Keratinocyte (primary cell): ENCODE results near the gene MATK. TPM values are rescaled to one million over a fixed set of nuclear protein-coding genes. Genes with fewer than 3 reads are reported as not detected.

Experiments used
- DNase-seq: peaks from one replicate; pipeline ENCODE4 v3.0.0-alpha.2; 2011; ENCODE audit warnings: low read depth, missing footprints, low spot score
- FAIRE-seq: peaks from 2 replicates; lab custom pipeline; 2011; peaks lifted over from hg19 to GRCh38; lab: Jason Lieb, UNC
- H2AFZ ChIP-seq: 2 replicates; pipeline ENCODE4 v1.6.0; 2012; ENCODE audit warnings: low read length, control low read depth, inconsistent platforms; ENCODE audit not compliant: control insufficient read depth
- H3K27ac ChIP-seq: 2 replicates; pipeline ENCODE4 v1.5.1; 2011; ENCODE audit warnings: low read length; ENCODE audit not compliant: control insufficient read depth, insufficient read depth
- H3K27me3 ChIP-seq: 3 replicates; pipeline ENCODE4 v1.6.0; 2011; ENCODE audit warnings: low read length; ENCODE audit not compliant: control insufficient read depth, insufficient read depth; ENCODE audit errors: extremely low read depth
- H3K36me3 ChIP-seq, 2 experiments: 2 replicates in 1 of 2; 3 replicates in 1 of 2; pipeline ENCODE4 v1.5.1; 2011; ENCODE audit warnings: low read length in 2 of 2, mild to moderate bottlenecking in 1 of 2; ENCODE audit not compliant: control insufficient read depth in 2 of 2, insufficient read depth in 2 of 2; ENCODE audit errors: extremely low read depth in 1 of 2
- H3K4me1 ChIP-seq: 3 replicates; pipeline ENCODE4 v1.5.1; 2011; ENCODE audit warnings: low read length; ENCODE audit not compliant: control insufficient read depth, insufficient read depth; ENCODE audit errors: extremely low read depth
- H3K4me2 ChIP-seq: 3 replicates; pipeline ENCODE4 v1.6.0; 2011; ENCODE audit warnings: low read depth, low read length; ENCODE audit not compliant: control insufficient read depth, insufficient read depth; ENCODE audit errors: extremely low read depth
- H3K4me3 ChIP-seq, 3 experiments: fragments of 200-600 bp in 1 of 3; sonication (generic) in 1 of 3; 2 replicates in 2 of 3; 3 replicates in 1 of 3; pipeline ENCODE4 v1.5.1; 2011 to 2016; ENCODE audit warnings: low read length in 3 of 3, mild to moderate bottlenecking in 3 of 3, control low read depth in 2 of 3, inconsistent platforms in 1 of 3, low read depth in 1 of 3, mixed read lengths in 1 of 3, mixed run types in 1 of 3, moderate library complexity in 1 of 3; ENCODE audit not compliant: control insufficient read depth in 2 of 3, insufficient read depth in 2 of 3; ENCODE audit errors: extremely low read depth in 1 of 3
- H3K79me2 ChIP-seq: 2 replicates; pipeline ENCODE4 v1.6.0; 2012; ENCODE audit warnings: low read length; ENCODE audit not compliant: control insufficient read depth, insufficient read depth
- H3K9ac ChIP-seq: 3 replicates; pipeline ENCODE4 v1.6.0; 2011; ENCODE audit warnings: low read length; ENCODE audit not compliant: control insufficient read depth, insufficient read depth; ENCODE audit errors: extremely low read depth
- H3K9me1 ChIP-seq: 3 replicates; pipeline ENCODE4 v1.6.0; 2011; ENCODE audit warnings: low read length; ENCODE audit not compliant: control insufficient read depth, insufficient read depth; ENCODE audit errors: extremely low read depth
- H3K9me3 ChIP-seq: 2 replicates; pipeline ENCODE4 v1.5.1; 2012; ENCODE audit warnings: low read depth, low read length; ENCODE audit not compliant: control insufficient read depth
- H4K20me1 ChIP-seq: 3 replicates; pipeline ENCODE4 v1.6.0; 2011; ENCODE audit warnings: low read length; ENCODE audit not compliant: control insufficient read depth, insufficient read depth; ENCODE audit errors: extremely low read depth
- EZH2 ChIP-seq: IDR thresholded peaks from one replicate; pipeline ENCODE4 v1.6.1; 2012; ENCODE audit warnings: inconsistent platforms, mild to moderate bottlenecking, low read length, moderate library complexity
- dilution Hi-C: fragments of 300-500 bp; cut with MboI; formaldehyde crosslinking; loops from one replicate; pipeline ENCODE4 v1.7.0; 2020; ENCODE audit warnings: low sequenced_read_pairs; ENCODE audit not compliant: extremely low pct_ligation_motif_present
- polyA plus RNA-seq, 5 experiments: library from polyadenylated mRNA; depleted of rRNA in 3 of 5; stranded (reverse) in 3 of 5; stranded (forward) in 1 of 5; unstranded in 1 of 5; fragments of >200 nt; gene quantifications; 1 replicate in 1 of 5; 2 replicates in 3 of 5; 3 replicates in 1 of 5; pipeline versions ENCODE4 v1.2.1 to v1.2.3, GENCODE V29; 2011 to 2012; ENCODE audit warnings: missing spikeins in 2 of 5, low read depth in 1 of 5, low replicate concordance in 1 of 5
- TF ChIP-seq, protein P1 (sequence below), 3 experiments: IDR thresholded peaks in 1 of 3; conservative IDR thresholded peaks in 1 of 3; optimal IDR thresholded peaks in 1 of 3; 2 replicates in 2 of 3; 3 replicates in 1 of 3; pipeline versions ENCODE3 to v1.5.1; 2011; ENCODE audit warnings: low read length in 3 of 3, mild to moderate bottlenecking in 3 of 3, moderate library complexity in 2 of 3, control low read depth in 1 of 3, inconsistent platforms in 1 of 3; ENCODE audit not compliant: insufficient read depth in 2 of 3; ENCODE audit errors: extremely low read depth in 1 of 3

MATK gene
- polyA plus RNA-seq, 1 donor (not counting 4 experiments of a cell fraction or from before 2014, with no cell fraction given) = 0.16 TPM

DNA sequence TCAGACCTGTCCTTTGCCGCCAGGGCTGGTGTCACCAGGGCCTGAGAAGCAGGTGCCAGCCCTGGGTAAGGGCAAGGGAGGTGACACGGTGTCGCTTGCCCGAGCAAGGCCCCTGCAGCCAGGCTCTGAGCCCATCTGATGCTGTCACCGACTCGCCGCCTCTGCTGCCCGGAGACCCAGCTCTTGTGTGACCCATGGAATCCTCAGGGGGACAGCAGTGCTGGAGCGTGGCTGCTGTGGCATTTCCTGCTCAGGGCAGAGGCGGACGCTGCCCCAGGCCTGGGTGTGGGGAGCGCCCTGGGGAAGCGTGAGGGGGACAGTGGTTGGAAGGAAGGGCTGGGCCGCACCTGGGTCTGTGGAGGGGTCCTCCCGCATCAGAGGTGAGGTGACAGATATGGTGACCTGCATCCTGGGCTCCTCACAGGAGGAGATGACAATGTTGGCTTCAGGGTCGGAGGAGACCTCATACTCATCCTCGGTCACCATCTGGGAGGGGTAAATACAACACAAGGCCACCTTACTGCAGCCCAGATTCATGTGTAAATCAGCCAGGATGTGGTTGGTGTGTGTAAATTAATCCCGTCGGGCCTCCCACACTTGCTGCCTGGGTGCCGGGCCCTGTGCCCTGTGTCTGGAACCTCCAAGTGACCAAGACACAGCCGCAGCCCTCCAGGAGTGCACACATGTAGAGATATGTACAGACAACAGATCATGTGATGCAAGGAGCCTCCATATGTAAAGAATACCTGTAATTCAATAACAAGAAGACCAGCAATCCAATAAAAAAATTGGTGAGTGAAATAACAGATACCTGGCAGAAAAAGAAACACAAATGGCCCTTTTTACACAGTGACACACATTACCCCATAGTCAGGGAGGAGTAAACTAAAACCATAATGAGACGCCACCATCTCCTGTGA lies 27.6 kb upstream of the MATK start:
- H3K27ac ChIP-seq = no peak overlapping the region
- H3K79me2 ChIP-seq = no peaks in the 10 kb centered on the region
- H3K4me3 ChIP-seq = no peak overlapping the region
- FAIRE-seq = no peak
- TF ChIP-seq, protein P1, sequence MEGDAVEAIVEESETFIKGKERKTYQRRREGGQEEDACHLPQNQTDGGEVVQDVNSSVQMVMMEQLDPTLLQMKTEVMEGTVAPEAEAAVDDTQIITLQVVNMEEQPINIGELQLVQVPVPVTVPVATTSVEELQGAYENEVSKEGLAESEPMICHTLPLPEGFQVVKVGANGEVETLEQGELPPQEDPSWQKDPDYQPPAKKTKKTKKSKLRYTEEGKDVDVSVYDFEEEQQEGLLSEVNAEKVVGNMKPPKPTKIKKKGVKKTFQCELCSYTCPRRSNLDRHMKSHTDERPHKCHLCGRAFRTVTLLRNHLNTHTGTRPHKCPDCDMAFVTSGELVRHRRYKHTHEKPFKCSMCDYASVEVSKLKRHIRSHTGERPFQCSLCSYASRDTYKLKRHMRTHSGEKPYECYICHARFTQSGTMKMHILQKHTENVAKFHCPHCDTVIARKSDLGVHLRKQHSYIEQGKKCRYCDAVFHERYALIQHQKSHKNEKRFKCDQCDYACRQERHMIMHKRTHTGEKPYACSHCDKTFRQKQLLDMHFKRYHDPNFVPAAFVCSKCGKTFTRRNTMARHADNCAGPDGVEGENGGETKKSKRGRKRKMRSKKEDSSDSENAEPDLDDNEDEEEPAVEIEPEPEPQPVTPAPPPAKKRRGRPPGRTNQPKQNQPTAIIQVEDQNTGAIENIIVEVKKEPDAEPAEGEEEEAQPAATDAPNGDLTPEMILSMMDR (optimal IDR thresholded peaks at IDR 0.05 in 1 of 3, IDR thresholded peaks at IDR 0.05 in 1 of 3, conservative IDR thresholded peaks at IDR 0.05 in 1 of 3; ENCODE audit: extremely low read depth in 1 of 3, insufficient read depth in 2 of 3, low read length in 3 of 3) = no peak
- no peak for TF ChIP-seq EZH2
- no peak for DNase-seq
- H3K9me1 ChIP-seq = no peaks in the 10 kb centered on the region
- no peak overlapping the region for H3K4me2 ChIP-seq
- H3K36me3 ChIP-seq = no peaks in the 10 kb centered on the region
- no peak overlapping the region for H2AFZ ChIP-seq
- H4K20me1 ChIP-seq = no peaks in the 10 kb centered on the region
- H3K9me3 ChIP-seq = no peaks in the 10 kb centered on the region
- peaks cover 5% of the 10 kb centered on the region for H3K4me1 ChIP-seq
- peaks cover 7% of the 10 kb centered on the region for H3K27me3 ChIP-seq
- dilution Hi-C loops = no loop called here
- H3K9ac ChIP-seq = no peak overlapping the region

DNA sequence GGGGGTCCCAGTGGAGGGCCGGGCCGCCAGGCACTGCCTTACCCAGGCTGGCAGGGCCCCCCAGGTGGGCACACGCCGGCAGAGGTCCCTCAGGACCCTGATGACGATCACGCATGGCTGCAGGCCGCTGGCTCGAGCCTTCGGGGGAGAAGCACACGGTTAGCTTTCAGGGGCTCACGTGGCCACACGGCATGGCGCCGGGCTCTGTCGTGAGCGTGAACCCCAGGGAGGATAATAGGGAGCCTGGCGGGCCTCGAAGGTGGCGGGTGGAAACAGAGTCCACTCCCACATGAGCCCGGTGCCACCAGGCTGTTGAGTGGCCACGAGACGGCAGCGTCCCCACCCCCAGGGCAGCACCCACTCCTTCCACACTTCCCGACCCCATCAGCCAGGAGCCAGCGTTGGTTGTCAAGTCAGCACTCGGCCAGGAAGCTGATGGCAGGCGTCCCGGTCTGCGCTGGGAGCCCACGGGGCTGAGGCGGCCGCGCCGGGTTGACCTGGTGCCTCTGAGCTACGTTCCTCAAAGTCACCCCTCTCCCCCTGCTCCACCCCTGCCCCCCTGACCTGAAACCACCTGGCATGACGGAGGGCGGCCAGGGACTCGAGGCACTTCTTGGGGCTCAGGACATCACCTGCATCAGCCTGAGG lies 24.7 kb upstream of the MATK start:
- no peaks in the 10 kb centered on the region for H3K9me1 ChIP-seq
- no peaks in the 10 kb centered on the region for H4K20me1 ChIP-seq
- H3K27me3 ChIP-seq = peaks cover 3% of the 10 kb centered on the region
- no peaks in the 10 kb centered on the region for H3K4me1 ChIP-seq
- TF ChIP-seq, protein P1 (optimal IDR thresholded peaks at IDR 0.05 in 1 of 3, IDR thresholded peaks at IDR 0.05 in 1 of 3, conservative IDR thresholded peaks at IDR 0.05 in 1 of 3; ENCODE audit: extremely low read depth in 1 of 3, insufficient read depth in 2 of 3, low read length in 3 of 3) = no peak
- no peak for TF ChIP-seq EZH2
- no peak overlapping the region for H3K9ac ChIP-seq
- no peak overlapping the region for H3K4me2 ChIP-seq
- FAIRE-seq (no peak), DNase-seq (no peak)
- dilution Hi-C loops = no loop called here
- H3K36me3 ChIP-seq = no peaks in the 10 kb centered on the region
- H3K27ac ChIP-seq = no peak overlapping the region
- no peak overlapping the region for H2AFZ ChIP-seq
- no peaks in the 10 kb centered on the region for H3K79me2 ChIP-seq
- H3K9me3 ChIP-seq = peaks cover 4% of the 10 kb centered on the region
- H3K4me3 ChIP-seq = no peak overlapping the region
